HG02973 (cell line): ENCODE data around the gene UBASH3A.

Source experiments
- ATAC-seq: cut with Tn5 transposase; IDR thresholded peaks from one replicate; pipeline ENCODE4 v1.9.1; 2021; ENCODE audit warnings: moderate library complexity; ENCODE audit not compliant: unreplicated experiment

The UBASH3A gene

GRCh38 chr21:42447182-42447581, 43.5 kb downstream of the UBASH3A start:
- no peak for ATAC-seq

- ATAC-seq = no peak
Observed at GRCh38 chr21:42447732-42448131, 44.0 kb downstream of the UBASH3A start.

GRCh38 chr21:42448686-42449085, 45.0 kb downstream of the UBASH3A start:
- no peak for ATAC-seq

GRCh38 chr21:42451941-42452340, 48.2 kb downstream of the UBASH3A start:
- no peak for ATAC-seq

GRCh38 chr21:42452401-42453223, 48.9 kb downstream of the UBASH3A start:
- no peak for ATAC-seq

- no peak for ATAC-seq
Observed at GRCh38 chr21:42453224-42453985, 49.7 kb downstream of the UBASH3A start.

GRCh38 chr21:42453986-42454570, 50.4 kb downstream of the UBASH3A start:
- no peak for ATAC-seq

GRCh38 chr21:42454786-42455185, 51.1 kb downstream of the UBASH3A start:
- no peak for ATAC-seq

- ATAC-seq = no peak
Observed at GRCh38 chr21:42455196-42455595, 51.5 kb downstream of the UBASH3A start.

- ATAC-seq = no peak
Observed at GRCh38 chr21:42455754-42456440, 52.2 kb downstream of the UBASH3A start.

GRCh38 chr21:42456457-42456856, 52.8 kb downstream of the UBASH3A start:
- ATAC-seq = no peak

GRCh38 chr21:42459082-42459460, 55.4 kb downstream of the UBASH3A start:
- no peak for ATAC-seq

GRCh38 chr21:42459546-42460215, 56.0 kb downstream of the UBASH3A start:
- no peak for ATAC-seq

- ATAC-seq = peak; percentile 42
Observed at GRCh38 chr21:42460391-42461184, 56.9 kb downstream of the UBASH3A start.

- no peak for ATAC-seq
Observed at GRCh38 chr21:42461185-42461520, 57.5 kb downstream of the UBASH3A start.

GRCh38 chr21:42461881-42462877, 58.5 kb downstream of the UBASH3A start:
- ATAC-seq = no peak

GRCh38 chr21:42463861-42464515, 60.3 kb downstream of the UBASH3A start:
- no peak for ATAC-seq
